ENCODE results near the gene UGT1A1. TPM values are rescaled to one million over a fixed set of nuclear protein-coding genes. Genes with fewer than 3 reads are reported as not detected.
"Not testable (repeated sequence)": the region's sequence is repeated elsewhere in the genome, so short reads cannot be mapped to it uniquely, and the experiment has no call there.

UGT1A1 gene
- total and polyA plus RNA-seq, 2 donors (not counting 1 experiment from before 2014, with no cell fraction given) = not detected

DNA sequence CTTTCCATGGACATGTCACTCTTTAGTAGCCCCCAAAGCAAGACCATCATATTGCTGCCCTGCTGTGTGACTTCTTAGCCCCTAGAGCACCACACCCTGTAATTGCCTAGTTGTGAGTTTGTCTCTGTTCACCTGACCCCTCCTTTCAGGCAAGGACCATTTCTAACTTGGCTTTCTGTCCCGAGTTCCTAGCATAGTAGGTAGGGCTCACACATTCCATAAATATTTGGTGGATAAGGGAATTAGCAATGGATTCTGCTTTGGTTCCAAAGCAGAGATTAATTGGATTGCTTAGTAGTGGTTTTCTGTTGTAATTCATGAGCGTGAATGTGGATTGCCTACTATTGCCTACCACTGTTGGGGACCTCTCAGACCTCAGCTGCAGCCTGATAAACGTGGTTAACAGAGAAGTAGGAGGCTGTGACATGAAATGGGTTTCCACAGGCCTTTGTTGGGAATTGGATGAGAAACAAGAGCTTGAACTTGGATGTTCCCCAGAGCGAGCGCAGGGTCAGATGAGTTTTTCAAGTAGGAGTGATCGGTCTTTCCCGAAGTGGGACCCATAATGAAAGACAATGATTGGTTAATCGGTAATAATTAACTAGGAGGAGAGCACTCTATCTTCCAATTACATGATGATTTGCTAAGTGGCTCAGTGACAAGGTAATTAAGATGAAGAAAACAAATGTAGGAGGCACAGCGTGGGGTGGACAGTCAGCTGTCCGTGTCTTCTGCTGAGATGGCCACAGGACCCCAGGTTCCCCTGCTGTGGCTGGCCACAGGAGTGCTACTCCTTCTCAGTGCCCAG, 13.4 kb upstream of the UGT1A1 start:
- no peak for TF ChIP-seq CTCF (IDR thresholded peaks at IDR 0.05)
- no peak for TF ChIP-seq EZH2 (IDR thresholded peaks at IDR 0.05; ENCODE audit: borderline replicate concordance, insufficient read depth, low read depth, low read length, poor library complexity, severe bottlenecking)
- no peaks in the 10 kb centered on the region for H3K79me2 ChIP-seq (ENCODE audit: control insufficient read depth, insufficient read depth, low read length)
- no peak overlapping the region for H3K4me3 ChIP-seq (ENCODE audit: control extremely low read depth in 1 of 5, extremely low read depth in 1 of 5, insufficient read depth in 1 of 5, low read depth in 2 of 5, low read length in 4 of 5)
- CTCF ChIA-PET = no interaction called here
- H3K9me3 ChIP-seq (ENCODE audit: control extremely low read depth in 1 of 3, control insufficient read depth in 2 of 3, insufficient read depth in 1 of 3, low read length in 2 of 3) = peaks cover 1 to 14% (median 8%) of the 10 kb centered on the region in 3 donors
- H3K27ac Mint-ChIP-seq = no peak overlapping the region
- intact Hi-C loops (cut with micrococcal nuclease) = no loop called here
- no peak overlapping the region for H3K4me2 ChIP-seq (replicated peaks; ENCODE audit: low read depth, low read length, poor library complexity, severe bottlenecking)
- no peaks in the 10 kb centered on the region for H3K4me1 ChIP-seq (ENCODE audit: control insufficient read depth in 2 of 2, insufficient read depth in 2 of 2, low read length in 2 of 2)
- DNase-seq = no peak
- no peak overlapping the region for H3K27ac ChIP-seq (ENCODE audit: low read length in 2 of 2)
- peaks cover 40% of the 10 kb centered on the region for H3K27me3 Mint-ChIP-seq
- ATAC-seq (ENCODE audit: low read depth) = no peak
- H3K27me3 ChIP-seq (replicated peaks in 1 of 4; ENCODE audit: control extremely low read depth in 1 of 4, control insufficient read depth in 3 of 4, insufficient read depth in 4 of 4, low read length in 3 of 4) = peaks cover 0 to 3% (median 0%) of the 10 kb centered on the region in 4 experiments
- H3K4me3 Mint-ChIP-seq = no peak overlapping the region
- POLR2A ChIA-PET = no interaction called here
- peaks cover 4% of the 10 kb centered on the region for H3K9me3 Mint-ChIP-seq (ENCODE audit: insufficient read depth)
- no peaks in the 10 kb centered on the region for H3K4me1 Mint-ChIP-seq
- no peak overlapping the region for H3K9ac ChIP-seq (ENCODE audit: low read length)
- WGBS (ENCODE audit: insufficient coverage) = 87% methylated on average over 7 of the region's 10 CpGs
- H4K20me1 ChIP-seq (ENCODE audit: control insufficient read depth, insufficient read depth, low read length, poor library complexity, severe bottlenecking) = no peaks in the 10 kb centered on the region
- no peak overlapping the region for H2AFZ ChIP-seq (ENCODE audit: insufficient read depth, low read depth, low read length, poor library complexity, severe bottlenecking)
- H3K36me3 ChIP-seq (replicated peaks in 1 of 2; ENCODE audit: control extremely low read depth in 1 of 2, control insufficient read depth in 1 of 2, extremely low read depth in 1 of 2, insufficient read depth in 2 of 2, low read length in 1 of 2) = no peaks in the 10 kb centered on the region

DNA sequence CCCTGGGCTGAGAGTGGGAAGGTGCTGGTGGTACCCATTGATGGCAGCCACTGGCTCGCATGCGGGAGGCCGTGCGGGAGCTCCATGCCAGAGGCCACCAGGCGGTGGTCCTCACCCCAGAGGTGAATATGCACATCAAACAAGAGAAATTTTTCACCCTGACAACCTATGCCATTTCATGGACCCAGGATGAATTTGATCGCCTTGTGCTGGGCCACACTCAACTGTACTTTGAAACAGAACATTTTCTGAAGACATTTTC, 12.9 kb upstream of the UGT1A1 start:
- no peak overlapping the region for H3K27ac ChIP-seq (ENCODE audit: low read length in 2 of 2)
- intact Hi-C loops (cut with micrococcal nuclease) = no loop called here
- no peak overlapping the region for H3K4me2 ChIP-seq (replicated peaks; ENCODE audit: low read depth, low read length, poor library complexity, severe bottlenecking)
- no peaks in the 10 kb centered on the region for H3K79me2 ChIP-seq (ENCODE audit: control insufficient read depth, insufficient read depth, low read length)
- no peaks in the 10 kb centered on the region for H3K4me1 Mint-ChIP-seq
- H3K27me3 Mint-ChIP-seq = peaks cover 35% of the 10 kb centered on the region
- H3K27me3 ChIP-seq (replicated peaks in 1 of 4; ENCODE audit: control extremely low read depth in 1 of 4, control insufficient read depth in 3 of 4, insufficient read depth in 4 of 4, low read length in 3 of 4) = peaks cover 0 to 3% (median 0%) of the 10 kb centered on the region in 4 experiments
- no peak for TF ChIP-seq EZH2 (IDR thresholded peaks at IDR 0.05; ENCODE audit: borderline replicate concordance, insufficient read depth, low read depth, low read length, poor library complexity, severe bottlenecking)
- TF ChIP-seq CTCF (IDR thresholded peaks at IDR 0.05) = no peak
- peaks cover 1 to 14% (median 8%) of the 10 kb centered on the region in 3 donors for H3K9me3 ChIP-seq (ENCODE audit: control extremely low read depth in 1 of 3, control insufficient read depth in 2 of 3, insufficient read depth in 1 of 3, low read length in 2 of 3)
- ChIA-PET CTCF (no interaction called here), POLR2A (no interaction called here)
- no peak for ATAC-seq (ENCODE audit: low read depth)
- no peaks in the 10 kb centered on the region for H4K20me1 ChIP-seq (ENCODE audit: control insufficient read depth, insufficient read depth, low read length, poor library complexity, severe bottlenecking)
- H3K4me3 ChIP-seq (ENCODE audit: control extremely low read depth in 1 of 5, extremely low read depth in 1 of 5, insufficient read depth in 1 of 5, low read depth in 2 of 5, low read length in 4 of 5) = no peak overlapping the region
- H3K36me3 ChIP-seq (replicated peaks in 1 of 2; ENCODE audit: control extremely low read depth in 1 of 2, control insufficient read depth in 1 of 2, extremely low read depth in 1 of 2, insufficient read depth in 2 of 2, low read length in 1 of 2) = no peaks in the 10 kb centered on the region
- H3K9ac ChIP-seq (ENCODE audit: low read length) = no peak overlapping the region
- no peak overlapping the region for H3K4me3 Mint-ChIP-seq
- no peaks in the 10 kb centered on the region for H3K4me1 ChIP-seq (ENCODE audit: control insufficient read depth in 2 of 2, insufficient read depth in 2 of 2, low read length in 2 of 2)
- peaks cover 4% of the 10 kb centered on the region for H3K9me3 Mint-ChIP-seq (ENCODE audit: insufficient read depth)
- H3K27ac Mint-ChIP-seq = no peak overlapping the region
- 92% methylated on average over 6 of the region's 6 CpGs for WGBS (ENCODE audit: insufficient coverage)
- DNase-seq = no peak
- H2AFZ ChIP-seq (ENCODE audit: insufficient read depth, low read depth, low read length, poor library complexity, severe bottlenecking) = no peak overlapping the region

DNA sequence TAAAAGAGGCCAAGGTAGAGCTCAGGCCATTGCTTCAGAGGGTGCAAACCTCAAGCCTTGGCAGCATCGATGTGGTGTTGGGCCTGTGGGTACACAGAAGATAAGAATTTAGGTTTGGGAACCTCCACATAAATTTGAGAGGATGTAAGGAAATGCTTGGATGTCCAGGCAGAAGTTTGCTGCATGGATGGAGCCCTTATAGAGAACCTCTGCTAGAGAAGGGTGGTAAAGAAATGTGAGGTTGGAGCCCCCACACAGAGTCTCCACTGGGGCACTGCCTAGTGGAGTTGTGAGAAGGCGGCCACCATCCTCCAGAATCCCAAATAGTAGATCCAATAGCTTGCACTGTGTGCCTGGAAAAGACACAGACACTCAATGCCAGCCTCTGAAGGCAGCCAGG, 9.4 kb upstream of the UGT1A1 start:
- H3K9ac ChIP-seq (ENCODE audit: low read length); CTCF ChIA-PET; H4K20me1 ChIP-seq (ENCODE audit: control insufficient read depth, insufficient read depth, low read length, poor library complexity, severe bottlenecking); intact Hi-C loops (cut with micrococcal nuclease); H3K27ac ChIP-seq (ENCODE audit: low read length in 2 of 2); H3K4me3 ChIP-seq (ENCODE audit: control extremely low read depth in 1 of 5, extremely low read depth in 1 of 5, insufficient read depth in 1 of 5, low read depth in 2 of 5, low read length in 4 of 5); H3K36me3 ChIP-seq (replicated peaks in 1 of 2; ENCODE audit: control extremely low read depth in 1 of 2, control insufficient read depth in 1 of 2, extremely low read depth in 1 of 2, insufficient read depth in 2 of 2, low read length in 1 of 2); DNase-seq; H3K9me3 Mint-ChIP-seq (ENCODE audit: insufficient read depth); ATAC-seq (ENCODE audit: low read depth); H3K4me3 Mint-ChIP-seq; H3K4me1 Mint-ChIP-seq; H3K27me3 ChIP-seq (replicated peaks in 1 of 4; ENCODE audit: control extremely low read depth in 1 of 4, control insufficient read depth in 3 of 4, insufficient read depth in 4 of 4, low read length in 3 of 4); H3K79me2 ChIP-seq (ENCODE audit: control insufficient read depth, insufficient read depth, low read length); H3K4me1 ChIP-seq (ENCODE audit: control insufficient read depth in 2 of 2, insufficient read depth in 2 of 2, low read length in 2 of 2); H3K4me2 ChIP-seq (replicated peaks; ENCODE audit: low read depth, low read length, poor library complexity, severe bottlenecking); POLR2A ChIA-PET; H3K27ac Mint-ChIP-seq; H2AFZ ChIP-seq (ENCODE audit: insufficient read depth, low read depth, low read length, poor library complexity, severe bottlenecking): not testable (repeated sequence)
- peaks cover 1 to 16% (median 8%) of the 10 kb centered on the region in 3 donors for H3K9me3 ChIP-seq (ENCODE audit: control extremely low read depth in 1 of 3, control insufficient read depth in 2 of 3, insufficient read depth in 1 of 3, low read length in 2 of 3)
- WGBS (ENCODE audit: insufficient coverage) = 100% methylated on average over 1 of the region's 2 CpGs
- peaks cover 36% of the 10 kb centered on the region for H3K27me3 Mint-ChIP-seq
